Stimulated activated CD4-positive, alpha-beta T cell treated with anti-CD3 and anti-CD28 coated beads, Interleukin-1b, Interleukin-23, amount 100 ng/mL, for 4 hours (primary cell): ENCODE measurements around the gene SPACA6.

Source experiments
- DNase-seq, 2 donors: peaks; one replicate each; pipeline ENCODE4 v3.0.0-alpha.2; 2020; ENCODE audit warnings: low read depth in 2 of 2

The SPACA6 gene

DNA sequence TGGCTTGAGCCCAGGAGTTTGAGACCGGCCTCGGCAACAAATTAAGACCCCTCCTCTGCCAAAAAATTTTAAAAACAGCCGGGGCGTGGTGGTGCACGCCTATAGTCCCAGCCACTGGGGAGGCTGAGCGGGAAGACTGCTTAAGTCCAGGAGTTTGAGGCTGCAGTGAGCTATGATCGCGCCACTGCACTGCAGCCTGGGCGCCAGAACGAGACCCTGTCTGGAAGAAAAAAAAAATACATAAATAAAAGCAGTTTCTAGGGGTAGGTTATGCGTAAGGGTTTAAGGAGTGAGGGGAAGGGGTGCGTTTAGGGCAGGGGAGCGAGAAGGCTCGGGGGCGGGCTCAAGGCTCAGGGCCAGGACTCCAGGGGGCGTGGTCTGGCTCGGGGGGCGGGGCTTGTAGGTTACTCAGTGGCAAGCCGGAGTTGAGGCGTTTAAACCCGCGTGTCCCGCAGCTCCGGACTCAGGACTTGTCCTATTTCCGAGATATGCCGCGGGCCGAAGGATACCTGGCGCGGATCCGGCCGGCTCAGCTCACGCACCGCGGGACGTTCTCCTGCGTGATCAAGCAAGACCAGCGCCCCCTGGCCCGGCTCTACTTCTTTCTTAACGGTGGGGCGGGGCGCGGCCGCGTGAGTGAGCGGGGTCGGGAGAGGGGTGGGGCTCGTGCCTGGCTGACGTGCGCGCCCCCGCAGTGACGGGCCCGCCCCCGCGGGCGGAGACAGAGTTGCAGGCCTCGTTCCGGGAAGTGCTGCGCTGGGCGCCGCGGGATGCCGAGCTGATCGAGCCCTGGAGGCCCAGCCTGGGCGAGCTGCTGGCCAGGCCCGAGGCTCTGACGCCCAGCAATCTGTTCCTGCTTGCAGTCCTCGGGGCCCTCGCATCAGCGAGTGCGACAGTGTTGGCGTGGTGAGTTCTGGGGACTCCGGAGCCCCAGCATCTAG, 10.7 kb downstream of the SPACA6 start:
- DNase-seq = peak; percentile 97 to 98

DNA sequence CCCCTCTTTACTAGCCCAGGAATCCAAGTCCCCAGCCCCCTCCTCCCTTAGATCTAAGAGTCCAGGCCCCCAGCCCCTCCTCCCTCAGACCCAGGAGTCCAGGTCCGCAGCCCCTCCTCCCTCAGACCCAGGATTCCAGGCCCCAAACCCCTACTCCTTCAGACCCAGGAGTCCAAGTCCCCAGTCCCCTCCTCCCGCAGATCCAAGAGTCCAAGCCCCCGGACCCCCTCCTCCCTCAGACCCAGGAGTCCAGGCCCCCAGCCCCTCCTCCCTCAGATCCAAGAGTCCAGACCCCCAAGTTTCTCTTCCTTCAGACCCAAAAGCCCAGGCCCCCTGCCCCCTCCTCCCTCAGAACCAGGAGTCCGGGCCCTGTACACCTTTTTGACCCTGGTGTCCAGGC, 11.5 kb downstream of the SPACA6 start:
- DNase-seq = no peak

DNA sequence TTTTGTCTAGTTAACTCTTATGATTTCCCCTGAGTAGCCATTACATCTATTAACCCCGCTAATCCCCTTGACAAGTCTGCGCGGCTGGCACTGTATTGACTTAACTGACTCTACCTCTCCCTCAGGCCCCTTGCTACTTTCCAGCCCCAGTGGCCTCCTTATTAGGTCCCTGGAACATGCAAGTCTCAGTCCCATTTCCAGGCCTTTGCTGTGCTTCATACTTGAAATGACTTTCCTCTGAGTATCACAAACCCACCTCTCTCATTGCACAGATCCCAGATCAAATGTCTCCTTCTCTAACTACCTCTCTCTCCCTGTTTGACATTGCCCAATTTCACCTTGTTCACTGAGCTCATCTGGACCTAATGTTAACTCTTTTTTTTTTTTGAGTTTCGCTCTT, 13.2 kb downstream of the SPACA6 start:
- no peak for DNase-seq

DNA sequence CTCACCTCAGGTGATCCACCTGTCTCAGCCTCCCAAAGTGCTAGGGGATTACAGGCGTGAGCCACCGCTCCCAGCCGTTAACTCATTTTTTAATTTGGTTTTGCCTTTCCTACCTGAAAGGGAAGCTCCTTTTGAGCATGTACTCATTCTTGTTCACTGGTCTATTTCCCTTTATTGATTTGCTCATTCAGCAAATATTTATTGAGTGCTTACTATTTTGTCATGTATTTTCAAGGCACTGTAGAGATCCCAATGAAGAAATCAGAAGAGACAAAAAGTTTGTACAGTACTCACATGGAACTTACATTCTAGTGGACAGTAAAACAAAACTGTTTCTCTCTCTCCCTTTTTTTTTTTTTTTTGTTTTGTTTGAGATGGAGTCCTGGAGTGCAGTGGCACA, 13.8 kb downstream of the SPACA6 start:
- no peak for DNase-seq

DNA sequence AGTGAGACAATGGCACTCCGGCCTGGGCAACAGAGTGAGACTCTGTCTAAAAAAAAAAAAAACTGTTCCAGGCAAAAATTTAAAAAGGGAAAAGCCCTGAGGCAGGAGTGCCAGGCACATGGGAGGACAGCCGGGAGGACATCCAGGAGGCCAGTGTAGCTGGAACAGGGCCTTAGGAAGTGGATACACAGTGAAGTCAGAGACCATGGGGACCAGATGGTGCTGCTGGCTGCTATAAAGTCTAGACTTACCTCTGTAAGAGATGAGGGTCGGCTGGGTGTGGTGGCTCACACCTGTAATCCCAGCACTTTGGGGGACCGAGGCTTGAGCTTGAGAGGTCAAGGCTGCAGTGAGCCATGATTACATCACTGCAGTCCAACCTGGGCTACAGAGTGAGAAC, 15.7 kb downstream of the SPACA6 start:
- DNase-seq = no peak

DNA sequence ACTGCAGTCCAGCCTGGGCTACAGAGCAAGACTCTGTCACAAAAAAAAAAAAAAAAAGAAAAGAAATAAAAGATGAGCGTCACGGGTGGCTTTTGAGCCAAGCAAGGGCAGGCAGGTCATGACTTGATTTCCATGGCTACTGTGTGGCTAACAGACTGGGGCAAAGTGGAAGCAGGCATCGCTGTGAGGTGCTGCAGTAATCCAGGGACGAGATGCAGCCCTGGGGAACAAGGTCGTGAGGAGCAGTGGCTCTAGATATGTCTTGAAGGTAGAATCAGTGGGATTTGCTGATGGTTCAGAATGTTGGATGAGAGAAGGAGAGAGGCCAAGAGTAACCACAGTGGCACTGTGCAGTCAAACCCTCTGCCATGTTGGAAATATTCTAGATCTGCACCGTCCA, 16.4 kb downstream of the SPACA6 start:
- no peak for DNase-seq

DNA sequence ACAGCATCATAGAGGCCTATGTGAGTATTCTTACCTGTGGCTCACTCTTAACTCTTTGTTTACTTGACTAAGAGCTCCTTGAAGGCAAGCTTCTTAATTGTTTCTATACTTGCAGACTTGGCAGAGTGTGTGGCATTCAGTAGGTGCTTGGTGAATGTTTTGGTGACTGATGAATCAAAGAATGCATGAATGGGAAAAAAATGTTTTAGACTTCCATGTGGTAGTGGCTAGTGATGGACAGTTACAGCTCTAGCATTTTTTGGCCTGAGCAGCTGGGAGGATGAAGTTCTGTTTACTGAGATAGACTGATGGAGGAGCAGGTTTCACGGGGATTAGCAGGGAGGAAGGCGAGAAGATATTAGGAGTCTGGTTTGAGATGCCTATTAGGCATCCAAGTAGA, 17.0 kb downstream of the SPACA6 start:
- DNase-seq = no peak

DNA sequence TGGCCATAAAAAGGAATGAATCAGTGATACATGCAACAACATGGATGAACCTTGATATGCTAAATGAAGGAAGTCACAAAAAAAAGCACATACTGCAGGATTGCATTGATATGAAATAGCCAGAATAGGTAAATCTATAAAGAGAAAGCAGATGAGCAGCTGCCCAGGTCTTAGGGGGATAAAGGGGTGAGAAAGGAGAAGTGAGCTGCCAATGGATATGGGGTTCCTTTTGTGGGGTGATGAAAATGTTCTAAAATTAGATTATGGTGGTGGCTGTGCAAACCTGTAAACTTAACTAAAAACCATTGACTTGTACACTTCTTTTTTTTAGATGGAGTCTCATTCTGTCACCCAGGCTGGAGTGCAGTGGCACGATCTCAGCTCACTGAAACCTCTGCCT, 18.6 kb downstream of the SPACA6 start:
- no peak for DNase-seq

DNA sequence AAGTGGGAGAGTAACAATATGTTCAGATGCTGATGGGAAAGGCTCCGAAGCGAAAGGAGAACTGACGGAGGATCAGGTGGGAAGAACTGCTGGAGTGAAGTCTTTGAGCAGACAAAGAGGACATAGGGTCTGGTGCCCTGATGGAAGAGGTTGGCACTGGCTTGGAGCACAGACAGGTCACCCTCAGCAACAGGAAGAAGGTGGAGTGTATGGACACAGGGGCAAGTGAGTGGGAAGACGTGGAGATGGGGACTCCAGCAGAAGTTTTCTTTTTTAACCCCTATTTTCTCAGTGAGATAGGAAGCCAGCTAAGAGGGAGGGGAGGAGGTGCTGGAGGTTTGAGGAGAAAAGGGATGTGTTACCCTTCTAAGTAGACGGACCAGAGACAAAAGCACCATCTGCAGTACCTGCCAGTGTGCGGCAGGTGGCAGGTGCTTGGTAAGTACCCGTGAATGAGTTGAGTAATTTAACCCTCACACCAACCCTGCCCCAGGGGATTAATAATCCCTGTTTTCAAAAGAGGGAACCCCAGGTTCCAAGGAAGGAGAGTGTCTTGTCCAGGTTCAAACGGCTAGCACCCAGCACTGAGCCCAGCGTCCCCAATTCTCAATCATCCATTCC, 19.4 kb downstream of the SPACA6 start:
- DNase-seq = no peak

DNA sequence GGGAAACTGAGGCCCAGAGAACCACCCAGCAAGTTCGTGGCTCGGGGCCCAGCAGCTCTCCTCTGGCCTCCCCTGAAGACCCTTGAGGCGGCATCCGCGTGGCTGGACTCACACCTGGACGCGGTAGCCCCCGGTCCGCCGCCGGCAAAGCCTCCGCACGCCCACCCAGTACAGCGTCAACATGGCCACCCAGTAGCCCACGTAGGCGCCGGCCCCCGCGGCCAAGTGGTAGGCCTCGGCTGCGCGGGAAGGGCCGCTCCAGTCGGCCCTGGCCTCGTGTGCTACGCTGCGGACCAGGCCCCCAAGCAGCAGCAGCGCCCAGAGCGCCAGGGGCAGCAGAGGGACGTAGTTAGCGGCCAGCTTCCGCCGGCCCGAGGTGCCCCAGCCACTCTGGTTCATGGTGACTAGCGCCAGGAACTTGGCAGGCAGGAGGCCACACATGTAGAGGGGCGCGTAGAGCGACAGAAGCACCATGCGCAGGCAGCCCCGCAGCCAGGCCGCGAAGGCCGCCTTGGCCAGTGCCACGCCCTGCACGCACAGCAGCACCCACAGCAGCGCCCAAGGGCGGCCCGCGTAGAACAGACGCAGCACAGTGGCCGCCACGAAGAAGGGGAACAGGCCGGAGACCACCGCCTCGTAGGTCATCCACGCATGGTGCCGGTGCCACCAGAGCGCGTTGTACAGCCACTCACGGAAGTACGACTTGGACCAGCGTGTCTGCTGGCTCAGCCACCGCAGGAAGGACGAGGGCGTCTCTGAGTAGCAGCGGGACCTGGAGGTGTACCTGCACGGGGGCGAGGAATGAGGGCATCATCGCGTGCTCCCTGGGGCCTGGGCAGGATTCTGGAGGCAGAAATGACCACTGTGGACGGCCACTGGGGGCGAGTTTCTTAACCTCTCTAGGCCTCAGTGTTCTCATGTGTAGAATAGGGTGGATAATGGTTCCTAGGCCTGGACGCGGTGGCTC, 20.5 kb downstream of the SPACA6 start:
- DNase-seq = no peak

DNA sequence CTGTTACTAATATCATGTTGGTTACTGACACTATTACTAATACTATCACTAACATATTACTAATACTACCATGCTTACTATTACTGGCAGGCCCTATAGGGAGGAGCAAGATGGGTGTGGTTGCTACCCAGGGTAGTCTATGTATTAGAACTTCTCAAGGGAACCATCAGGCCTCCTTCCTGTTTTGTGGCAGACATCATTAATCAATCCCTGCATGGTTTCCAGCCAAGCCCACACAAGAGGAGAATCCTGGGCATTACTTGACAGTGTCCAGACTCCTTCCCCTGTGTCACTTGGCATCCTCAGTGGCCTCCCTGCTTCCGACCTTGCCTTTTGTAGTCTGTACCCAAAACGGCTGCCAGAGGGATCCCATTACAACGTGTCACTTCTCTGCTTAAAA, 21.7 kb downstream of the SPACA6 start:
- no peak for DNase-seq

DNA sequence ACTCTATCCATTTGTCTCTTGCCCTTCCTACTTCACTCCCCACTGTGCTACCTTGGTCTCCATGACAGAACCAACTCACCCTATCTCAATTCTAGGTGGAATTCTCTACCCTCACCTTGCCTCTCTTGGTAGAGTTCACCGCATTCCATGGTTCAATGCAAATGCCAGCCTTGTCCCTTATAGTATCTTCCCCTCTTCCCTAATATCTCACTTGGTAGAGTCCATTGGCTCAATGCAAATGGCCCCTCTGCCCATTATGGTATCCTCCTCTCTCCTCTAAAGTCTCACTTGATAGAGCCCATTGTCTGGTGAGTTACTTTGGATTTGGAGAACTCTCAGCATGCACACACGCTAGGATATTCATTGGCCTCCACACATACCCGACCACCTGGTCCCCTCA, 22.7 kb downstream of the SPACA6 start:
- no peak for DNase-seq

DNA sequence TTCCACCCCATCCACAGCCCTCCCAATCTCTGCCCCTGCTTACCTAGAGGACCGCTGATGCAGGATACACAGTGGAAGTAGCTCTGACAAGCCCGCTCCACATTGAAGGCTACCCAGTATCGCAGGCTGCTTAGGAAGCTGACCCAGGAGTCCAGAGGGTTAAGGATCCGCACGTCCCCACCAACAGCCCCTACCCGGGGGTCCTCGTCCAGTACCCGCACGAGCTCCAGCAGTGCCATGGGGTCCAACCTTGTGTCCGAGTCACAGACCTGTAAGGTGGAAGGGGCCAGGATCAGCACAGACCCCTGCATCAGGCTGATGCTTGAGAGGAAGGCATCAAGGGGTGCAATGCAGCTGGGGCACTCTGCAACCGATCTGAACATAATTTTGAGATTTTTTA, 23.8 kb downstream of the SPACA6 start:
- DNase-seq = no peak

DNA sequence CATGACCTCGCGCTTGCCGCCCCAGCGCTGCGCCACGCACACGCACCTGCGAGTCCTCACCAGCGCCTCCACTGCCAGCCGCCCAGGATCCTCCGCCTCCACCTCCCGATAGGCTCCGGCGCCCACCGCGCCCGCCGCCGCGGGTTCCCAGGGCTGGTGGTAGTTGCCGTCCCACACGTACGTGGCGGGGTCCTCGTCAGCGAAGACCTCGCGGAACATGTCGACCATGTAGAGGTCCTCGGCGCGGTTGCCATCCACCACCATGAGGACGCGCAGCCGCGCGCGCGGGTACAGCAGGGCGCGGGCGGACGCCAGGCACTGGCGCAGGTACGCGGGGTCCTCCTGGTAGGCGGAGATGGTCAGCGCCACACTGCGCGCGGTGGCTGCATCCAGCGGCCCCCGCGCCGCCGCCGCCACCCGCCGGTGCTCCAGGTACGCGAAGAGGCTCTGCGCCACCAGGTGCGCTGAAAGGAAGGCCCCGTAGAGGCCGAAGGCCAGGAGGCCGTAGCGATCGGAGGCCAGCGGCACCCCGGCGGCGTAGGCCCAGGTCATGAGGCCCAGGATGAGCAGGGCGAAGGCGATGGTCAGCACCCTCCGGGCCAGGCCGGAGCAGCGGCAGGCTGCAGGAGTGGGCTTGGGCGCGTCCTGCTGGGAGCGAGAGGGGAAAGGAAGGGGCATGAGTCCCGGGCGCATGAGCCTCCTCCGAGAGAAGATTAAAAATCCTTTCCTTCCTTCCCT, 26.3 kb downstream of the SPACA6 start:
- DNase-seq = no peak

DNA sequence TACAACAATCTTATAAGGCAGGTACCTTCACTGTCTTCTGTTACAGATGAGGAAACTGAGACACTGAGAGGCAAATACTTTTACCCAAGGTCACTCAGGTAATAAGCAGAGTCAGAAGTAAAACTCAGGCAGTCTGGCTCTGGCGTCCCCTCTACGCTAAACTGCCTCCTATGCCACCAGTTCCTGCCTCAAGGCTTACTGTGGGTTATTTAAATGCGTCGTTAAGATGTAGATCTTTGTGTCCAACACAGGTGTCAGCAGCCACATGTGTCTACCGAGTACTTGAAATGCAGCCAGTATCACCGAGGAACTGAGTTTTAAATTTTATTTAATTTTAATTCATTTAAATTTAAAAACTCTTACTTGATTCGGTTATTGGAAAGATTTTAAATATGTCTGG, 28.8 kb downstream of the SPACA6 start:
- no peak for DNase-seq

DNA sequence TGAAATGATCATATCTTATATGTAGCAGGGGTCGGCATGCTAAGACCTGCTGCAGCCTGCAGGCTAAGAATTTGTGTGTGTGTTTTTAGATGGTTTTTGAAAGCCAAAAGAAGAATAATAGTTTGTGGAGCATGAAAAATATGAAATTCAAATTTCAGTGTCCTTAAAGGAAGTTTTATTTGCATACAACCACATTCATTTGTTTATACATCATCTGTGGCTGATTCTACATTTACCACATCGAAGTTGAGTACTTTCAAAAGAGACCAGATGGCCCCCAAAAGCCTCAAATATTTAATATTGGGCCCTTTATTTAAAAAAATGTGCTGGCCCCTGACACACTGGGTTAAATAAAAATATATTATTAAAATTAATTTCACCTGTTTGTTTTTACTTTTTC, 29.4 kb downstream of the SPACA6 start:
- DNase-seq = no peak

DNA sequence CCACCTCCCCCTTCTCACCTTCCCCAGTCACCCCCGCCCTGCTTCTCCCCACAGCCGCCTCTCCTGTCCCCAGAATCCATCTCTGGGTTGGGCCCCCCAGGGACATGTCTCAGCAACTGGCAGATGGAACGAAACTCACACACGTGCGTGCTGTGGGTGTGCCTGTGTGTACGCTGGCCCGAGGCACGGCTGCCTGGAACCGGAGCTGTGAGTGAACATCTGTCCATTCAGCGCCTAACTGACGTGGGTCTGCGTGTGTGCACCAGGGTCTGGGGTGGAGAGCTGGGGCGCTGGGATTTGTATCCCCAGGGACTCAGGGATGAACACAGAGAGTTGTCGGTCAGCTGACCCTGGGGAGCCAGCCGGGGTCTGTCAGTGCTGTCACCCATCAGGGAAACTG, 31.4 kb downstream of the SPACA6 start:
- no peak for DNase-seq

DNA sequence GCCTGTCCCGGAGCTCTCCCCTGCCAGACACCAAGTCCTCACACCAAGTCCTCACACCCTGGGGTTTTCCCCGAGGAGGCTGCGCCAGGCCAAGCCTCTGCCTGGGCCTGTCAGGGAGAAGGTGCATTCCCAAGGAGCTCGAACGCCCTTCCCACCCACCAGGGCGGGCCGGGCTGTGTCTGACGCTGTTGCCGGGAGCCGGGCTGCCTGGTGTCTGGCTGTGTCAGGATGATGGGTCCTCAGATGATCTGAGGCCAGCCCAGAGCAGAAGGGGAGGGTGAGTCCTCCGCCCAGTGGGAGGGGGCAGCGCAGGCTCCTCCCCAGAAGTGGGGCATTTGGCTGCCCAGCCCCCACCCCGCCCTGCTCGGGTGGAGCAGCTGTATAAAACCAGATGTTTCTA, 32.9 kb downstream of the SPACA6 start:
- no peak for DNase-seq

DNA sequence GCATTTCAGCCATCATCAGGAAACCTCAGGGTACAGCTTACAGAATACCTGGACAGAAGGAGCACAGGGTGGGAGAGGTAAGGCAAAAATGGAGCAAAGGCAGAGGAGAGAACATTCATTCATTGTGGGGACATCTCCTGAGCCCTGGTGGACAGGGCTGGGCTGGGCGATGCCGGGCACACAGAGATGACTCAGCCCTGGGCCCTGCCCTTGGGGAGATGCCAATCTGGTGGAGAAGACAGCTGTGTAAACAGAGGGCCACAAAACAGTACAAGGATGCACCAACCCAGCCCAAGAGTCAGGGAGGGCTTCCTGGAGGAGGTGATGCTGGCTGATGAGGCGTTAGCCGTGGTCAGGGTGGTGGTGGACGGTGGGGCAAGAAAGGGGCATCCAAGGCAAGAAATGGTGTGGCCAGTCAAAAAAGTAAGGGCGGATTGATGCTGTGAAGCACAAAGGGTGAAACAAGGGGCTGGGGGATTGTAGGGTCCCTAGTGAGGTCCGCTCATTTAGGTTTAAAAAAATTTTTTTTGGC, 34.3 kb downstream of the SPACA6 start:
- DNase-seq = no peak

DNA sequence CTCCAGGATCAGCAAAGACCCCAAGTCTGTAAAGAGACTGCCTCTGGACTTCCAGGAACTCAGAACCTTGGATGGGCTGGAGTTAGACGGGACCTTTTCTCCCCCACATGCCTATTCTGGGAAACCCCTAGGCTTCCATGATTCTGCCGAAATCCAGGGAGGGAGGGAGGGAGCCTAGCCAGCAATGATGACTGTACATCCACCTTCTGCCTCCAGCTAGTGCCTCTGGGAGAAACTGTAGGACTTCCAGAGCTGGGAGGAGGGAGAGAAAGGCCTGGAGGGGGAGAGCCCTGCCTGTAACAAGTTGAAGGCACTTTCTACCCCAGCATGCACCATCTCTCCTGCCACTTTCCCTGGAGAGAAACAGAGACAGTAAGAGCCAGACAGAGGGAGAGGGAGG, 36.7 kb downstream of the SPACA6 start:
- DNase-seq = no peak
